ENCODE measurements around the gene PTGS1. TPM values are rescaled to one million over a fixed set of nuclear protein-coding genes. Genes with fewer than 3 reads are reported as not detected.
A peak's percentile ranks its signal among the peaks of the same experiment; 100 is the strongest.
"Not testable (repeated sequence)": the region's sequence is repeated elsewhere in the genome, so short reads cannot be mapped to it uniquely, and the experiment has no call there.

The PTGS1 gene
- total and polyA plus RNA-seq, 9 of the 15 experiments (the other 6 are each of a cell fraction or from before 2014, with no cell fraction given): 3.4 to 12.9 (median 5.3) TPM

GRCh38 chr9:122414108-122414507 lies 43.3 kb downstream of the PTGS1 start:
- H3K36me3 ChIP-seq (ENCODE audit: control insufficient read depth, insufficient read depth, low read length); in situ Hi-C loops (cut with MboI); H4K20me1 ChIP-seq (replicated peaks; ENCODE audit: control insufficient read depth, insufficient read depth, low read length); H3K9ac ChIP-seq (ENCODE audit: insufficient read depth in 1 of 2, low read depth in 2 of 2, low read length in 2 of 2); H3K9me1 ChIP-seq (ENCODE audit: control insufficient read depth, insufficient read depth, low read length); FAIRE-seq; H3K4me2 ChIP-seq (ENCODE audit: insufficient read depth, low read length); H3K79me2 ChIP-seq (ENCODE audit: control insufficient read depth, insufficient read depth, low read length); H3K4me3 ChIP-seq; H3K9me3 ChIP-seq (replicated peaks; ENCODE audit: control insufficient read depth, insufficient read depth, low read depth, low read length); CTCF ChIA-PET (ENCODE audit: low intra/inter-chr PET ratio); DNase-seq (ENCODE audit: extremely low read depth in 1 of 4, low spot score in 3 of 4); POLR2A ChIA-PET; intact Hi-C loops (cut with micrococcal nuclease); BruUV-seq (replicated peaks); ATAC-seq; H3K27me3 ChIP-seq (ENCODE audit: control insufficient read depth in 2 of 2, insufficient read depth in 2 of 2, low read length in 2 of 2); H3K27ac ChIP-seq (ENCODE audit: extremely low read depth, low read depth, low read length); H3K4me1 ChIP-seq (replicated peaks in 1 of 2; ENCODE audit: control insufficient read depth in 2 of 2, insufficient read depth in 2 of 2, low read length in 2 of 2): not testable (repeated sequence)
- 2% methylated on average over 4 of the region's 7 CpGs for WGBS (ENCODE audit: insufficient coverage, low coverage, missing lambda C conversion rate)
- peak overlapping the region; percentile 59; the same call in 1 of the 2 replicates for H2AFZ ChIP-seq (ENCODE audit: low read depth, low read length)

GRCh38 chr9:122418016-122418415 lies 47.2 kb downstream of the PTGS1 start:
- intact Hi-C loops (cut with micrococcal nuclease): no loop called here
- Histone ChIP-seq H3K9ac (ENCODE audit: insufficient read depth in 1 of 2, low read depth in 2 of 2, low read length in 2 of 2) (no peak overlapping the region), H3K27me3 (ENCODE audit: control insufficient read depth in 2 of 2, insufficient read depth in 2 of 2, low read length in 2 of 2) (no peaks in the 10 kb centered on the region), H3K4me1 (replicated peaks in 1 of 2; ENCODE audit: control insufficient read depth in 2 of 2, insufficient read depth in 2 of 2, low read length in 2 of 2) (no peaks in the 10 kb centered on the region), H3K9me3 (replicated peaks; ENCODE audit: control insufficient read depth, insufficient read depth, low read depth, low read length) (no peaks in the 10 kb centered on the region; the same call in 1 of the 2 replicates), H4K20me1 (replicated peaks; ENCODE audit: control insufficient read depth, insufficient read depth, low read length) (no peaks in the 10 kb centered on the region), H3K4me2 (ENCODE audit: insufficient read depth, low read length) (no peak overlapping the region), H3K27ac (ENCODE audit: extremely low read depth, low read depth, low read length) (no peak overlapping the region), H2AFZ (ENCODE audit: low read depth, low read length) (no peak overlapping the region), H3K36me3 (ENCODE audit: control insufficient read depth, insufficient read depth, low read length) (no peaks in the 10 kb centered on the region), H3K79me2 (ENCODE audit: control insufficient read depth, insufficient read depth, low read length) (no peaks in the 10 kb centered on the region), H3K4me3 (no peak overlapping the region), H3K9me1 (ENCODE audit: control insufficient read depth, insufficient read depth, low read length) (no peaks in the 10 kb centered on the region)
- POLR2A ChIA-PET: no interaction called here
- BruUV-seq (replicated peaks): no TSS peak
- no peak for FAIRE-seq
- CTCF ChIA-PET (ENCODE audit: low intra/inter-chr PET ratio): no interaction called here
- in situ Hi-C loops (cut with MboI): no loop called here
- no peak for DNase-seq (ENCODE audit: extremely low read depth in 1 of 4, low spot score in 3 of 4)
- ATAC-seq: no peak
- no peak for TF ChIP-seq IRF9 (tag; IDR thresholded peaks at IDR 0.05)
- no peak for TF ChIP-seq ZNF780A (CRISPR knock-in tag; IDR thresholded peaks at IDR 0.05)
- TF ChIP-seq MCM5 (IDR thresholded peaks at IDR 0.05; ENCODE audit: low read depth): no peak
- TF ChIP-seq MYC (IDR thresholded peaks at IDR 0.05; ENCODE audit: low read depth, low read length): no peak
- no peak for TF ChIP-seq MYC (CRISPR knock-in tag; IDR thresholded peaks at IDR 0.05; ENCODE audit: borderline replicate concordance, low read depth)
- no peak for TF ChIP-seq ZNF511 (CRISPR knock-in tag; IDR thresholded peaks at IDR 0.05)
- no peak for TF ChIP-seq ETS1 (conservative IDR thresholded peaks at IDR 0.05; ENCODE audit: control insufficient read depth, low read depth, low read length)
- no peak for TF ChIP-seq TAF7 (tag; IDR thresholded peaks at IDR 0.05)
- no peak for TF ChIP-seq RBM15 (IDR thresholded peaks at IDR 0.05; ENCODE audit: insufficient read depth, low read length)
- no peak for TF ChIP-seq ZNF184 (CRISPR knock-in tag; IDR thresholded peaks at IDR 0.05)
- TF ChIP-seq GABPB2 (CRISPR knock-in tag; conservative IDR thresholded peaks at IDR 0.05): no peak
